ENCODE measurements around the gene SMG6. TPM values are rescaled to one million over a fixed set of nuclear protein-coding genes. Genes with fewer than 3 reads are reported as not detected.
"Not testable (repeated sequence)": the region's sequence is repeated elsewhere in the genome, so short reads cannot be mapped to it uniquely, and the experiment has no call there.

Gene SMG6
- total RNA-seq, 1 donor from 2014 or later, result 9.2 TPM

DNA sequence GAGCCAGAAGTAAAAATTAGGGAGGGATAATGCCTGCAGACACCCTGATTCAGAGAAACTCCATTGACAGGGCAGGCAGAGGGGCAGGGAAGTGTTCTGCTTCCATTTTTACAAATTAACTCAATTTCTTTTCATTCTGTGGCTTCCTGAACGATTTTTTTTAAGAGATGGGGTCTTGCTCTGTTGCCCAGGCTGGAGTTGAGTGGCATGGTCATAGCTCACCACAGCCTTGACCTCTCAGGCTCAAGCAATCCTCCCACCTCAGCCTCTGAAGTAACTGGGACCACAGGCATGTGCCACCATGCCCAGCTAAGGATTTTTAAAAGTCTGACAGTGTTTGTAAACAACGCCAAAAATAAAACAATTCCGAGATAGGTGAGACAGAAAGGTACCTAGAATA, 99.8 kb downstream of the SMG6 start:
- FAIRE-seq (no peak), DNase-seq (ENCODE audit: low read depth) (no peak)
- TF ChIP-seq, protein P1, sequence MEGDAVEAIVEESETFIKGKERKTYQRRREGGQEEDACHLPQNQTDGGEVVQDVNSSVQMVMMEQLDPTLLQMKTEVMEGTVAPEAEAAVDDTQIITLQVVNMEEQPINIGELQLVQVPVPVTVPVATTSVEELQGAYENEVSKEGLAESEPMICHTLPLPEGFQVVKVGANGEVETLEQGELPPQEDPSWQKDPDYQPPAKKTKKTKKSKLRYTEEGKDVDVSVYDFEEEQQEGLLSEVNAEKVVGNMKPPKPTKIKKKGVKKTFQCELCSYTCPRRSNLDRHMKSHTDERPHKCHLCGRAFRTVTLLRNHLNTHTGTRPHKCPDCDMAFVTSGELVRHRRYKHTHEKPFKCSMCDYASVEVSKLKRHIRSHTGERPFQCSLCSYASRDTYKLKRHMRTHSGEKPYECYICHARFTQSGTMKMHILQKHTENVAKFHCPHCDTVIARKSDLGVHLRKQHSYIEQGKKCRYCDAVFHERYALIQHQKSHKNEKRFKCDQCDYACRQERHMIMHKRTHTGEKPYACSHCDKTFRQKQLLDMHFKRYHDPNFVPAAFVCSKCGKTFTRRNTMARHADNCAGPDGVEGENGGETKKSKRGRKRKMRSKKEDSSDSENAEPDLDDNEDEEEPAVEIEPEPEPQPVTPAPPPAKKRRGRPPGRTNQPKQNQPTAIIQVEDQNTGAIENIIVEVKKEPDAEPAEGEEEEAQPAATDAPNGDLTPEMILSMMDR (IDR thresholded peaks at IDR 0.05; ENCODE audit: insufficient read depth, low read length, severe bottlenecking), result no peak
- H3K36me3 ChIP-seq (ENCODE audit: control insufficient read depth, insufficient read depth, low read length), result peaks cover 2% of the 10 kb centered on the region
- H3K4me3 ChIP-seq (ENCODE audit: low read depth, low read length), result no peak overlapping the region
- H3K27me3 ChIP-seq (ENCODE audit: control insufficient read depth, insufficient read depth, low read length), result no peaks in the 10 kb centered on the region

- TF ChIP-seq, protein P1 (IDR thresholded peaks at IDR 0.05; ENCODE audit: insufficient read depth, low read length, severe bottlenecking), result no peak
- no peak for DNase-seq (ENCODE audit: low read depth)
- H3K4me3 ChIP-seq (ENCODE audit: low read depth, low read length), result no peak overlapping the region
- no peaks in the 10 kb centered on the region for H3K27me3 ChIP-seq (ENCODE audit: control insufficient read depth, insufficient read depth, low read length)
- H3K36me3 ChIP-seq (ENCODE audit: control insufficient read depth, insufficient read depth, low read length), result peaks cover 2% of the 10 kb centered on the region
- no peak for FAIRE-seq
Observed at GRCh38 chr17:2202996-2203575, 100.5 kb downstream of the SMG6 start.

- no peak for DNase-seq (ENCODE audit: low read depth)
- H3K4me3 ChIP-seq (ENCODE audit: low read depth, low read length), result no peak overlapping the region
- H3K36me3 ChIP-seq (ENCODE audit: control insufficient read depth, insufficient read depth, low read length), result peaks cover 2% of the 10 kb centered on the region
- TF ChIP-seq, protein P1 (IDR thresholded peaks at IDR 0.05; ENCODE audit: insufficient read depth, low read length, severe bottlenecking), result no peak
- H3K27me3 ChIP-seq (ENCODE audit: control insufficient read depth, insufficient read depth, low read length), result no peaks in the 10 kb centered on the region
- FAIRE-seq, result no peak
Observed at GRCh38 chr17:2202302-2202995, 101.1 kb downstream of the SMG6 start.

- not testable (repeated sequence) for DNase-seq (ENCODE audit: low read depth); FAIRE-seq; H3K27me3 ChIP-seq (ENCODE audit: control insufficient read depth, insufficient read depth, low read length)
Observed at GRCh38 chr17:2199386-2199785, 104.2 kb downstream of the SMG6 start.

GRCh38 chr17:2198927-2199326, 104.7 kb downstream of the SMG6 start:
- DNase-seq (ENCODE audit: low read depth) (no peak), FAIRE-seq (no peak)
- H3K4me3 ChIP-seq (ENCODE audit: low read depth, low read length), result no peak overlapping the region
- TF ChIP-seq, protein P1 (IDR thresholded peaks at IDR 0.05; ENCODE audit: insufficient read depth, low read length, severe bottlenecking), result no peak
- H3K27me3 ChIP-seq (ENCODE audit: control insufficient read depth, insufficient read depth, low read length), result no peaks in the 10 kb centered on the region
- H3K36me3 ChIP-seq (ENCODE audit: control insufficient read depth, insufficient read depth, low read length), result peaks cover 2% of the 10 kb centered on the region

More at GRCh38 chr17:2199386-2199785, 104.2 kb downstream of the SMG6 start:
- not testable (repeated sequence) for H3K36me3 ChIP-seq (ENCODE audit: control insufficient read depth, insufficient read depth, low read length); H3K4me3 ChIP-seq (ENCODE audit: low read depth, low read length)

DNA sequence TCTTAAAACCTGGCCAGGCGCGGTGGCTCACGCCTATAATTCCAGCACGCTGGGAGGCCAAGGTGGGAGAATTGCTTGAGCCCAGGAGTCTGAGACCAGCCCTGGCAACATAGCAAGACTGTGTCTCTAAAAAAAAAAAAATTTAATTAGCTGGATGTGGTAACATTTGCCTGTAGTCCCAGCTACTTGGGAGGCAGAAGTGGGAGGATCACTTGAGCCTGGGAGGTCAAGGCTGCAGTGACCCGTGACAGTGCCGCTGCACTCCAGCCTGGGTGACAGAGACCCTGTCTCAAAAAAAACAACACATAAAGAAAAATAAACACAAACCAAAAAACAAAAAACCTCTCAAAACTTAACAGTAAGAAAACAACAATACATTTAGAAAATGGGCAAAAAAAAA, 106.3 kb downstream of the SMG6 start:
- no peak for FAIRE-seq

More for the DNA sequence above, 106.3 kb downstream of the SMG6 start:
- no peaks in the 10 kb centered on the region for H3K27me3 ChIP-seq (ENCODE audit: control insufficient read depth, insufficient read depth, low read length)
- no peak for DNase-seq (ENCODE audit: low read depth)
- TF ChIP-seq, protein P1 (IDR thresholded peaks at IDR 0.05; ENCODE audit: insufficient read depth, low read length, severe bottlenecking), result no peak
- H3K4me3 ChIP-seq (ENCODE audit: low read depth, low read length), result no peak overlapping the region
- no peaks in the 10 kb centered on the region for H3K36me3 ChIP-seq (ENCODE audit: control insufficient read depth, insufficient read depth, low read length)

Measured in bronchial epithelial cell (primary cell).